ENCODE measurements around the gene ACACB.

- no peak for TF ChIP-seq CTCF (IDR thresholded peaks at IDR 0.05; ENCODE audit: borderline replicate concordance, extremely low read depth, low read length, poor library complexity, severe bottlenecking)
- no peak for TF ChIP-seq EZH2 (IDR thresholded peaks at IDR 0.05; ENCODE audit: borderline replicate concordance, low read depth, low read length, severe bottlenecking)
Observed at GRCh38 chr12:109250523-109250922, 134.1 kb downstream of the ACACB start.

Measured in DND-41 (cell line).